Measurements from ENCODE around the gene CEP55. TPM values are rescaled to one million over a fixed set of nuclear protein-coding genes. Genes with fewer than 3 reads are reported as not detected.

The CEP55 gene
- total and polyA plus RNA-seq, 3 experiments from 2014 or later: 0.97 to 44.4 (median 41.2) TPM

DNA sequence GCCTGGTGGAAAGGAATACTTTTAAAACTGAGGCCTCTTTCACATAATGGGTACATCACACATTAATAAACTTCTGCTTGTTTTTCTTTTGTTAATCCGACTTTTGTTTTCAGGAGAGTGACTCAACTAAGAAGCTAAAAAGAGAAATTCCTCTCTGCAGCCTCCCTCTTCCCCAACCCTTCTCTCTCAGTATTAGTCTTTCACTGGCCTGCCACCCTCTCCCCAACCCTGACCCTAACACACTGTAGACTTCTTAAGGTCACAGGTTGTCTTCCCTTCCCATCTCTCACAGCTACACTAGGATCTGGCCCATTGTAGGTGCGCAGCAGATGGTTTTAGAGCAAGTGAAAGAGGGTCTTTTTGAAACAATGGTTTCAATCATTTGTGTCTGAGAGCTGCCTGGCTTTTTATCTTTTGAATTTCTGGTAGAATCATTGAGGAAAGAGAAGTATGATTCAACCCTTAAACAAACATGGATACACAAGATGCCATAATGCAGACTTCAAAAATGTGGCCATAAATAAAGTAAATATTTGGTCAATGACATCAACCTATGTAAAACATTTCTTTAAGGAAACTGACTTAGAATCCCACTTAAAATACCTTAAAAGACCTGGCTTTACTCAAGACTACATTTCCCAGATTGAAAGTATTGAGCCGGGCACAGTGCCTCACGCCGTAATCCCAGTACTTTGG is 52.1 kb downstream of the CEP55 start:
- H3K27me3 Mint-ChIP-seq: peaks cover 4 to 12% of the 10 kb centered on the region in 2 donors
- H3K36me3 Mint-ChIP-seq: no peaks in the 10 kb centered on the region
- H3K9me3 Mint-ChIP-seq: no peaks in the 10 kb centered on the region
- H3K4me3 Mint-ChIP-seq: no peak overlapping the region
- H3K27ac Mint-ChIP-seq: no peak overlapping the region
- no peak for DNase-seq
- Histone ChIP-seq H3K4me1 (ENCODE audit: insufficient read depth, low read length) (no peaks in the 10 kb centered on the region), H3K9me3 (ENCODE audit: low read length) (no peaks in the 10 kb centered on the region), H3K27me3 (ENCODE audit: insufficient read depth, low read length, poor library complexity, severe bottlenecking) (no peaks in the 10 kb centered on the region), H3K36me3 (ENCODE audit: insufficient read depth, low read length) (no peaks in the 10 kb centered on the region), H3K27ac (ENCODE audit: low read depth, low read length) (no peak overlapping the region), H3K4me3 (ENCODE audit: low read length) (no peak overlapping the region)
- ChIA-PET CTCF (no interaction called here), POLR2A (no interaction called here)
- no peaks in the 10 kb centered on the region for H3K4me1 Mint-ChIP-seq

DNA sequence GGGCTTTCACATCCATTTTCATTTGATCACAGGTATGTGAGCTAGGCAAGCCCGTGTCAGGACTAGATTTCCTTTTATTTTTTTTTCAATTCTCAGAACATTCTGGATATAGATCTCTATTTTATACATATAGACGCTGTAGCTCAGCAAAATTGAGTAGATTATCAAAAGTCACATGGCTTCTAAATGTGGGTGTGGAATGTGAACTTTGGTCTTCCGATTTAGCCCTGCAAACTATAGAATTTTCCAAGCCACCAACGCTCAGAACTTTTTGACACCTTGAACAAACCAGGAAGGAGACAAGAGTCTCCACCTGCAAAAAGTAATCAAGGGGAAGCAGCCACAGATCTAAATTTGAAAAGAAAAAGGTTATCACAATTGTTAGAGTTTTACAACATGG is 54.2 kb downstream of the CEP55 start:
- no peaks in the 10 kb centered on the region for H3K9me3 Mint-ChIP-seq
- H3K36me3 Mint-ChIP-seq: no peaks in the 10 kb centered on the region
- no peaks in the 10 kb centered on the region for H3K4me1 Mint-ChIP-seq
- Histone ChIP-seq H3K4me3 (ENCODE audit: low read length) (no peak overlapping the region), H3K4me1 (ENCODE audit: insufficient read depth, low read length) (no peaks in the 10 kb centered on the region), H3K27ac (ENCODE audit: low read depth, low read length) (no peak overlapping the region), H3K9me3 (ENCODE audit: low read length) (no peaks in the 10 kb centered on the region), H3K36me3 (ENCODE audit: insufficient read depth, low read length) (no peaks in the 10 kb centered on the region), H3K27me3 (ENCODE audit: insufficient read depth, low read length, poor library complexity, severe bottlenecking) (no peaks in the 10 kb centered on the region)
- peaks cover 8 to 25% of the 10 kb centered on the region in 2 donors for H3K27me3 Mint-ChIP-seq
- no peak overlapping the region for H3K27ac Mint-ChIP-seq
- no peak for DNase-seq
- CTCF ChIA-PET: no interaction called here
- no peak overlapping the region for H3K4me3 Mint-ChIP-seq
- POLR2A ChIA-PET: no interaction called here

DNA sequence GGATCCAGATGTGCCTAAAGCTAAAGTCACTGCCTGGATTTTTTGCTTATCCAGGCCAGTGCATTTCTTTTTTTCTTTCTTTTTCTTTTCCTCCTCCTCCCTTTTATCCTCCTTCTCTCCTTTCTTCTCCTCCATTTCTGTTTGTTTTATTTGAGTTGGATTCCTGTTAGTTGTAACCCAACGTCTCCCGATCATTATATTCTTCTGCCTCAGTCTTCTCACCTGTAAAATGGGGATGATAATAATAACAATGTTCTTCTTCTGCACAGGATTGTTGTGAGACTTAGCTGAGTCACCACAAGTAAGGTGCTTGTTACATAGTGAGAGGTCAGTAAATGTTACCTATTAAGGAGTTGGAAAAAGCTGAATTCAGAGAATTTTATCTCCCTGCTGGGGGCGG is 56.4 kb downstream of the CEP55 start:
- ChIA-PET POLR2A (no interaction called here), CTCF (interaction anchor here (1.0 to 1.2 kb wide), 2 partner anchors 9 to 25 kb away, joined by 3 read pairs; no protein-coding TSS in a partner anchor)
- no peak overlapping the region for H3K4me3 ChIP-seq (ENCODE audit: low read length)
- no peaks in the 10 kb centered on the region for H3K36me3 Mint-ChIP-seq
- peaks cover 9 to 24% of the 10 kb centered on the region in 2 donors for H3K27me3 Mint-ChIP-seq
- no peaks in the 10 kb centered on the region for H3K4me1 Mint-ChIP-seq
- DNase-seq: no peak
- no peak overlapping the region for H3K4me3 Mint-ChIP-seq
- H3K27ac ChIP-seq (ENCODE audit: low read depth, low read length): no peak overlapping the region
- no peak overlapping the region for H3K27ac Mint-ChIP-seq
- no peaks in the 10 kb centered on the region for H3K9me3 Mint-ChIP-seq
- no peaks in the 10 kb centered on the region for H3K9me3 ChIP-seq (ENCODE audit: low read length)
- H3K4me1 ChIP-seq (ENCODE audit: insufficient read depth, low read length): no peaks in the 10 kb centered on the region
- H3K27me3 ChIP-seq (ENCODE audit: insufficient read depth, low read length, poor library complexity, severe bottlenecking): no peaks in the 10 kb centered on the region
- no peaks in the 10 kb centered on the region for H3K36me3 ChIP-seq (ENCODE audit: insufficient read depth, low read length)

GRCh38 chr10:93553482-93554315 is 57.3 kb downstream of the CEP55 start:
- Mint-ChIP-seq H3K4me3 (no peak overlapping the region), H3K27me3 (peaks cover 10 to 21% of the 10 kb centered on the region in 2 donors), H3K4me1 (no peaks in the 10 kb centered on the region), H3K36me3 (no peaks in the 10 kb centered on the region), H3K9me3 (no peaks in the 10 kb centered on the region), H3K27ac (no peak overlapping the region)
- Histone ChIP-seq H3K4me1 (ENCODE audit: insufficient read depth, low read length) (no peaks in the 10 kb centered on the region), H3K4me3 (ENCODE audit: low read length) (no peak overlapping the region), H3K36me3 (ENCODE audit: insufficient read depth, low read length) (no peaks in the 10 kb centered on the region), H3K27ac (ENCODE audit: low read depth, low read length) (no peak overlapping the region), H3K27me3 (ENCODE audit: insufficient read depth, low read length, poor library complexity, severe bottlenecking) (no peaks in the 10 kb centered on the region), H3K9me3 (ENCODE audit: low read length) (no peaks in the 10 kb centered on the region)
- ChIA-PET POLR2A (no interaction called here), CTCF (interaction anchor here (1.0 to 1.7 kb wide), 3 partner anchors 24 to 367 kb away, joined by 3 to 6 read pairs (median 3); no protein-coding TSS in a partner anchor)
- no peak for DNase-seq

DNA sequence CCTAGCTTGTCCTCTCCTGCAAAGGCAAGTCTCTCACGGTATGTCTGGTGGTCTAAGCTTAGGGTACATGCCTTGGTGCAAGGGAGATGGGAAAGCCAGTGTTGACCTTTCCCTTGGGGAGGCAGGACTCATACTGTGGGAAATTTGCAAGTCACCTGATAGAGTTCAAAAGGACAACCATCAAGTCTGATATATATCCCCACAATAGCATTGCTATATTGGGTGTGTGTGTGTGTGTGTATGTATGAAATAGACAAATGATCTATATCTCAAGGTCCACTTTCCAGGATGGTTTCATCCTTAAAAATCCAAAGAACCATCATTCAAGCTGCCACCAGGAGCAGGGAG is 57.9 kb downstream of the CEP55 start:
- ChIA-PET POLR2A (no interaction called here), CTCF (interaction anchor here (0.9 to 1.7 kb wide), 4 partner anchors 12 to 366 kb away, joined by 3 to 6 read pairs (median 4); no protein-coding TSS in a partner anchor)
- Histone ChIP-seq H3K36me3 (ENCODE audit: insufficient read depth, low read length) (no peaks in the 10 kb centered on the region), H3K9me3 (ENCODE audit: low read length) (no peaks in the 10 kb centered on the region), H3K27me3 (ENCODE audit: insufficient read depth, low read length, poor library complexity, severe bottlenecking) (no peaks in the 10 kb centered on the region), H3K4me1 (ENCODE audit: insufficient read depth, low read length) (no peaks in the 10 kb centered on the region), H3K27ac (ENCODE audit: low read depth, low read length) (no peak overlapping the region), H3K4me3 (ENCODE audit: low read length) (no peak overlapping the region)
- no peaks in the 10 kb centered on the region for H3K4me1 Mint-ChIP-seq
- no peak overlapping the region for H3K4me3 Mint-ChIP-seq
- H3K27ac Mint-ChIP-seq: peak overlapping the region in 1 of 8 donors; percentile 52
- DNase-seq: no peak
- H3K27me3 Mint-ChIP-seq: peaks cover 10 to 21% of the 10 kb centered on the region in 2 donors
- no peaks in the 10 kb centered on the region for H3K36me3 Mint-ChIP-seq
- H3K9me3 Mint-ChIP-seq: no peaks in the 10 kb centered on the region

DNA sequence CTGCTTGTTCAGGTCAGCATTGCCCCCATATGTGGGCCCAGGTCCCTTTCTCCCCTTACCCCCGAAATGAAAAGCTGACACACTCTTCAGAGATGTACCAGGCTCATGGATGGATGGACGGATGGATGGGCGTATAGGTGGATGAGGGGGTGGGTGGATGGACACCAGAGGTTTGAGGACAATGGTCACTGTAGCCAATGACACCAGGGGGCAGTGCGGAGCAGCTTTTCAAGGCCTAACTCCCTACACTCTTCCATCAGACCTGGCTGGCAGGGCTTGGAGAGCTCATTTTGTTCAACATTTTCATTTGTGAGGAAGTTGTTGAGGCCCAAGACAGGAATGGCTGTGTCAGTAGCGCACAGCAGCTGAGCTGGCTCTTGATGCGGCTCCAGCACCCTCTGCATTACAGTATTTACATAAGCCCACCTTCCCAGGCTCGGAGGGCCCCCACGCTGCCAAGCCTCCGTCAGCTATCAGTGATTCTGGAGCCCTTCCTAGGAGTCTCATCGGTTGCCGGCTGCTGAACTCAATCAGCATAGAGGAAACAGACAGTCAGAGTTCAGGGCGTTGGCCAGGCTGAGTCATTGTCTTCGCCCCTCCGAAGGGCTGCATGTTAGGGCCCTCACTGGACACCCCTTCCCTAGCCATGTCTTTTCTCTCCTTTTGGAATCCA is 58.5 kb downstream of the CEP55 start:
- ChIA-PET POLR2A (no interaction called here), CTCF (interaction anchor here (0.9 to 1.7 kb wide), 4 partner anchors 12 to 366 kb away, joined by 3 to 6 read pairs (median 4); no protein-coding TSS in a partner anchor)
- no peaks in the 10 kb centered on the region for H3K9me3 Mint-ChIP-seq
- H3K4me1 ChIP-seq (ENCODE audit: insufficient read depth, low read length): no peaks in the 10 kb centered on the region
- peaks cover 12 to 27% of the 10 kb centered on the region in 2 donors for H3K27me3 Mint-ChIP-seq
- no peak for DNase-seq
- no peaks in the 10 kb centered on the region for H3K4me1 Mint-ChIP-seq
- H3K4me3 Mint-ChIP-seq: no peak overlapping the region
- no peaks in the 10 kb centered on the region for H3K36me3 Mint-ChIP-seq
- H3K4me3 ChIP-seq (ENCODE audit: low read length): no peak overlapping the region
- H3K27ac ChIP-seq (ENCODE audit: low read depth, low read length): no peak overlapping the region
- H3K9me3 ChIP-seq (ENCODE audit: low read length): no peaks in the 10 kb centered on the region
- H3K36me3 ChIP-seq (ENCODE audit: insufficient read depth, low read length): no peaks in the 10 kb centered on the region
- no peak overlapping the region for H3K27ac Mint-ChIP-seq
- no peaks in the 10 kb centered on the region for H3K27me3 ChIP-seq (ENCODE audit: insufficient read depth, low read length, poor library complexity, severe bottlenecking)

DNA sequence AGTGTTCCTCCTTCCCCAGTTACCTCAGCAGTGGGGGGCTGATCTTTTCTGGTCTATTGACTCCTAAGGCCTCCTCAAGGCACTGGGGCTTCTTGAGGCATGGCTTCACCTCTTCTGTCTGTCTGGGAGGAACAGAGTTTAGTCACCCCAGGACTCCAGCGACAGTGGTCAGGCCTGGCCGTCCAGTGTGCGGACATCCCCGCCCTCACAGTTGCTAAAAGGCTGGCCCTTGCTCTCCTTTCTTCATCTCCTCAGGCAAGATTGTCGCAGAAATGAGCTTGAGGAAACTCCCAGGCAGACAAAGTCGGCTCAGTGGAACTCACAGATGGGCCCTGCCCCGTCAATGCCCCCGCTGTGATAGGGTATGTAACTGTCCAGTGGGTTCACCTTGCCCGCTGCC is 63.1 kb downstream of the CEP55 start:
- Mint-ChIP-seq H3K27me3 (peaks cover 15 to 40% of the 10 kb centered on the region in 2 donors), H3K27ac (peak overlapping the region in 1 of 8 donors; percentile 8), H3K4me1 (no peaks in the 10 kb centered on the region), H3K4me3 (no peak overlapping the region), H3K9me3 (no peaks in the 10 kb centered on the region), H3K36me3 (no peaks in the 10 kb centered on the region)
- H3K27ac ChIP-seq (ENCODE audit: low read depth, low read length): no peak overlapping the region
- no peaks in the 10 kb centered on the region for H3K36me3 ChIP-seq (ENCODE audit: insufficient read depth, low read length)
- DNase-seq: no peak
- ChIA-PET CTCF (no interaction called here), POLR2A (no interaction called here)
- no peak overlapping the region for H3K4me3 ChIP-seq (ENCODE audit: low read length)
- H3K9me3 ChIP-seq (ENCODE audit: low read length): no peaks in the 10 kb centered on the region
- H3K4me1 ChIP-seq (ENCODE audit: insufficient read depth, low read length): no peaks in the 10 kb centered on the region
- H3K27me3 ChIP-seq (ENCODE audit: insufficient read depth, low read length, poor library complexity, severe bottlenecking): no peaks in the 10 kb centered on the region

- H3K4me3 Mint-ChIP-seq: no peak overlapping the region
- H3K27me3 Mint-ChIP-seq: peaks cover 12 to 38% of the 10 kb centered on the region in 2 donors
- CTCF ChIA-PET: no interaction called here
- no peaks in the 10 kb centered on the region for H3K36me3 Mint-ChIP-seq
- H3K27ac Mint-ChIP-seq: no peak overlapping the region
- no peak for DNase-seq
- H3K9me3 ChIP-seq (ENCODE audit: low read length): no peaks in the 10 kb centered on the region
- no peaks in the 10 kb centered on the region for H3K4me1 Mint-ChIP-seq
- no peaks in the 10 kb centered on the region for H3K36me3 ChIP-seq (ENCODE audit: insufficient read depth, low read length)
- H3K4me3 ChIP-seq (ENCODE audit: low read length): no peak overlapping the region
- no peak overlapping the region for H3K27ac ChIP-seq (ENCODE audit: low read depth, low read length)
- no peaks in the 10 kb centered on the region for H3K9me3 Mint-ChIP-seq
- no peaks in the 10 kb centered on the region for H3K4me1 ChIP-seq (ENCODE audit: insufficient read depth, low read length)
- no peaks in the 10 kb centered on the region for H3K27me3 ChIP-seq (ENCODE audit: insufficient read depth, low read length, poor library complexity, severe bottlenecking)
- POLR2A ChIA-PET: no interaction called here
These were observed 64.1 kb downstream of the CEP55 start for GRCh38 chr10:93560541-93560940.

All from CD8-positive, alpha-beta memory T cell (primary cell).